ENCODE data around the gene IGFBP5. TPM values are rescaled to one million over a fixed set of nuclear protein-coding genes. Genes with fewer than 3 reads are reported as not detected.
A peak's percentile ranks its signal among the peaks of the same experiment; 100 is the strongest.

The IGFBP5 gene
- total RNA-seq, 1 donor from 2014 or later: 150 TPM

GRCh38 chr2:216657980-216658379 is 37.4 kb downstream of the IGFBP5 start:
- H3K27me3 ChIP-seq: no peaks in the 10 kb centered on the region
- peaks cover 96% of the 10 kb centered on the region for H4K20me1 ChIP-seq (ENCODE audit: low read depth)
- Mint-ChIP-seq H3K9me3 (no peaks in the 10 kb centered on the region), H3K27me3 (ENCODE audit: insufficient read depth, low read depth) (peaks cover 6% of the 10 kb centered on the region), H3K4me3 (no peak overlapping the region), H3K4me1 (peaks cover 53% of the 10 kb centered on the region), H3K27ac (peak overlapping the region; percentile 58), H3K36me3 (peaks cover 44% of the 10 kb centered on the region)
- no peak overlapping the region for H3K4me3 ChIP-seq
- no peaks in the 10 kb centered on the region for H3K9me3 ChIP-seq (ENCODE audit: low read depth)
- H3F3A ChIP-seq (ENCODE audit: low read depth): peaks cover 2% of the 10 kb centered on the region
- peaks cover 10% of the 10 kb centered on the region for H3K4me1 ChIP-seq
- H3K27ac ChIP-seq: no peak overlapping the region
- no peak overlapping the region for H3K4me2 ChIP-seq
- H2AFZ ChIP-seq (replicated peaks): no peak overlapping the region
- H3K9ac ChIP-seq: no peak overlapping the region
- peaks cover 75% of the 10 kb centered on the region for H3K79me2 ChIP-seq (ENCODE audit: low read depth)
- no peak for DNase-seq (ENCODE audit: low spot score)
- TF ChIP-seq EZH2phosphoT487 (IDR thresholded peaks at IDR 0.05) (no peak), CTCF (IDR thresholded peaks at IDR 0.05) (no peak), EZH2 (IDR thresholded peaks at IDR 0.05) (no peak)
- peaks cover 5% of the 10 kb centered on the region for H3K36me3 ChIP-seq

DNA sequence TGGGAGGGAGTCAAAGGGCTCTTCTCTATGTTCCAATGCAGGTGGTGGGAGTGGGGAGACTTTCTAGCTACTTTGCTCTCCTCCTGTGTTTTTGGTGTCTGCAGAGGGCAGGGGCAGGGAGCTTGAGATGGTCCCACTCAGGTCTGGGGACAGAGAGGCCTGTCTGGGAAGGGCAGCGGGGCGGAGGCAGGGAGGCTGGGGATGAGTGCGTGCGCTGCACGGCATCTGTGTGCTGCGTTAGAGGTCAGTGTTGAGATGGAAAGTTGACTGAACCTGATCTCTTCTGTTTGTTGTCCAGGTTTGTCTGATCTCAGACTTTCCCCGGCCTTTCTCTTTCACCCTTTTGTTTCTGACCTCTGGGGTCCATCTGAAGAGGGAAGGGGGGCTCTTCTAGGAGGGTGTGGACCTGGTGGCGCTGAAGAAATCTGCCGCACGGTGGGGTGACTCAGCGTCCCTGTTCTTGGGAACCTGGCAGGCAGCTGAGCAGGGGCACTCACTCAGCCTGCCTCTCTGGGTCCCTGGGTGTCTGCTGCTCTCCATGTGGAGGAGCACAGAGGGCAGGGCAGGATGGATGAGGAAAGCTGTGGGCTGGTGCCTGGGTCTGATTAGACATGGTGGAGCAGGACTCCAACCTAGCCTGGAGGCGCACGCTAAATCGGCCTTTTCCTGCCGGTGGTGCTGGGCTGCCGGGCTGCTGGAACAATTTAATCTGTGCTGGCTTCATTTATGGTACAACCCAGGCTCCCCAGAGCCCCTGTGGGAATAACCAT is 38.1 kb downstream of the IGFBP5 start:
- Mint-ChIP-seq H3K27ac (peak overlapping the region; percentile 78), H3K36me3 (peaks cover 46% of the 10 kb centered on the region), H3K9me3 (no peaks in the 10 kb centered on the region), H3K4me3 (no peak overlapping the region), H3K27me3 (ENCODE audit: insufficient read depth, low read depth) (peaks cover 6% of the 10 kb centered on the region), H3K4me1 (peaks cover 60% of the 10 kb centered on the region)
- DNase-seq (ENCODE audit: low spot score): no peak
- TF ChIP-seq EZH2 (IDR thresholded peaks at IDR 0.05): no peak
- TF ChIP-seq EZH2phosphoT487 (IDR thresholded peaks at IDR 0.05): no peak
- TF ChIP-seq CTCF (IDR thresholded peaks at IDR 0.05): no peak
- Histone ChIP-seq H3K36me3 (peaks cover 5% of the 10 kb centered on the region), H3K4me2 (no peak overlapping the region), H3K79me2 (ENCODE audit: low read depth) (peaks cover 82% of the 10 kb centered on the region), H3K27ac (no peak overlapping the region), H4K20me1 (ENCODE audit: low read depth) (peaks cover 96% of the 10 kb centered on the region), H3K9ac (no peak overlapping the region), H3F3A (ENCODE audit: low read depth) (no peaks in the 10 kb centered on the region), H3K27me3 (no peaks in the 10 kb centered on the region), H3K9me3 (ENCODE audit: low read depth) (no peaks in the 10 kb centered on the region), H3K4me1 (peaks cover 10% of the 10 kb centered on the region), H3K4me3 (no peak overlapping the region), H2AFZ (replicated peaks) (no peak overlapping the region)

DNA sequence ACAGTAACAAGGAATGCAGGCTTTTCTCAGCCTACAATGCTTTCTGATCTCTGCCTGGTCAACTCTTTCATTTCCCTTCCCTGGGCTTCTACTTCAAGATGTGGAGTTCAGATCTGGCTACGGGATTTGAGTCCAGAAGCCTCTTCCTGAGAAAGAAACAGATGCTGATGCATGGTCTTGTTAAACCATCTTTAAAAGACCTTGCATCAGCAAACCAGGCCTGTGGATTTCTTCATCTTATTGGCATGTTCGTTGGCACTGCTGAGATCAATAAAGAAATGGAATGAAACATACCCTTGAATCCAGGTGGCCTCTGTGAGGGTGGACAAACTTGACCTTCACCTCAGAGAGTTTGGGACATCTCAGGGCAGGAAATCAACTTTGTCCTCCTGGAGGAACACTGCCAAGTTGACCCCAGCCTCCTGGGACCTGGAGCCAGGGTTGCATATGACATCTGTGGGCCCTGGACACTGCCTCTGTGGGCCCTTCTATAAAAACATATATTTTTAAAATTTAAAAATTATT is 40.8 kb downstream of the IGFBP5 start:
- Histone ChIP-seq H3K9ac (no peak overlapping the region), H3K27me3 (no peaks in the 10 kb centered on the region), H2AFZ (replicated peaks) (no peak overlapping the region), H3K9me3 (ENCODE audit: low read depth) (no peaks in the 10 kb centered on the region), H3K36me3 (peaks cover 5% of the 10 kb centered on the region), H3K27ac (no peak overlapping the region), H3K4me3 (no peak overlapping the region), H3K4me1 (peaks cover 29% of the 10 kb centered on the region), H3F3A (ENCODE audit: low read depth) (peaks cover under 1% of the 10 kb centered on the region), H3K79me2 (ENCODE audit: low read depth) (peaks cover 98% of the 10 kb centered on the region), H4K20me1 (ENCODE audit: low read depth) (peaks cover 100% of the 10 kb centered on the region), H3K4me2 (no peak overlapping the region)
- TF ChIP-seq EZH2phosphoT487 (IDR thresholded peaks at IDR 0.05) (no peak), EZH2 (IDR thresholded peaks at IDR 0.05) (no peak), CTCF (IDR thresholded peaks at IDR 0.05) (no peak)
- Mint-ChIP-seq H3K27ac (no peak overlapping the region), H3K9me3 (no peaks in the 10 kb centered on the region), H3K36me3 (peaks cover 37% of the 10 kb centered on the region), H3K27me3 (ENCODE audit: insufficient read depth, low read depth) (peaks cover under 1% of the 10 kb centered on the region), H3K4me1 (peaks cover 80% of the 10 kb centered on the region), H3K4me3 (no peak overlapping the region)
- no peak for DNase-seq (ENCODE audit: low spot score)
